Stimulated activated CD4-positive, alpha-beta T cell treated with anti-CD3 and anti-CD28 coated beads, Interleukin-2, amount 100 ng/mL, for 4 hours (primary cell): ENCODE results near the gene ANKRD42.
"Not testable (repeated sequence)": the region's sequence is repeated elsewhere in the genome, so short reads cannot be mapped to it uniquely, and the experiment has no call there.

ENCODE experiments used
- DNase-seq: peaks from one replicate; pipeline ENCODE4 v3.0.0-alpha.2; 2020; ENCODE audit warnings: low read depth

Gene ANKRD42

GRCh38 chr11:83174008-83174407, 19.5 kb upstream of the ANKRD42 start:
- no peak for DNase-seq

GRCh38 chr11:83175815-83176214, 17.7 kb upstream of the ANKRD42 start:
- no peak for DNase-seq

- no peak for DNase-seq
Observed at GRCh38 chr11:83181815-83182214, 11.7 kb upstream of the ANKRD42 start.

- DNase-seq = no peak
Observed at GRCh38 chr11:83185767-83186166, 7.7 kb upstream of the ANKRD42 start.

- DNase-seq = no peak
Observed at GRCh38 chr11:83187465-83187864, 6.0 kb upstream of the ANKRD42 start.

- DNase-seq = peak; percentile 22
Observed at GRCh38 chr11:83191491-83191890, 2.0 kb upstream of the ANKRD42 start.

- no peak for DNase-seq
Observed at GRCh38 chr11:83191986-83192385, 1.5 kb upstream of the ANKRD42 start.

- no peak for DNase-seq
Observed at GRCh38 chr11:83192606-83193245, 786 bp upstream of the ANKRD42 start.

- DNase-seq = peak; percentile 22
Observed at GRCh38 chr11:83194281-83195142, 1.0 kb downstream of the ANKRD42 start.

- DNase-seq = no peak
Observed at GRCh38 chr11:83195143-83195466, 1.6 kb downstream of the ANKRD42 start.

GRCh38 chr11:83195649-83196048, 2.1 kb downstream of the ANKRD42 start:
- no peak for DNase-seq

- DNase-seq = no peak
Observed at GRCh38 chr11:83200035-83200434, 6.5 kb downstream of the ANKRD42 start.

- no peak for DNase-seq
Observed at GRCh38 chr11:83205608-83206185, 12.2 kb downstream of the ANKRD42 start.

- DNase-seq = no peak
Observed at GRCh38 chr11:83206221-83206620, 12.7 kb downstream of the ANKRD42 start.

GRCh38 chr11:83206771-83207382, 13.4 kb downstream of the ANKRD42 start:
- not testable (repeated sequence) for DNase-seq

GRCh38 chr11:83219095-83219494, 25.6 kb downstream of the ANKRD42 start:
- DNase-seq = no peak

- no peak for DNase-seq
Observed at GRCh38 chr11:83220260-83220659, 26.7 kb downstream of the ANKRD42 start.

GRCh38 chr11:83221694-83222093, 28.2 kb downstream of the ANKRD42 start:
- DNase-seq = no peak

- no peak for DNase-seq
Observed at GRCh38 chr11:83222499-83222898, 29.0 kb downstream of the ANKRD42 start.

- DNase-seq = no peak
Observed at GRCh38 chr11:83223457-83223856, 29.9 kb downstream of the ANKRD42 start.

GRCh38 chr11:83235825-83236224, 42.3 kb downstream of the ANKRD42 start:
- no peak for DNase-seq

- DNase-seq = no peak
Observed at GRCh38 chr11:83238111-83238510, 44.6 kb downstream of the ANKRD42 start.
